H1 (cell line): ENCODE measurements around the gene ARHGAP22. TPM values are rescaled to one million over a fixed set of nuclear protein-coding genes. Genes with fewer than 3 reads are reported as not detected.

Source experiments
- CTCF ChIA-PET: fragments of 300-600 bp; sonication (Branson Sonifier 250); formaldehyde crosslinking; loops from one replicate; lab custom pipeline; 2021; ENCODE audit not compliant: partially characterized antibody; lab: Charles Lee
- POLR2A ChIA-PET: fragments of 300-600 bp; sonication (Branson Sonifier 250); formaldehyde crosslinking; loops from one replicate; lab custom pipeline; 2021; ENCODE audit warnings: inconsistent platforms; ENCODE audit not compliant: partially characterized antibody; lab: Charles Lee
- DNase-seq, 2 experiments: peaks; one replicate each; pipeline versions ENCODE4 v3.0.0 to v3.0.0-alpha.2; 2010 to 2022; ENCODE audit warnings: low spot score in 2 of 2, low read depth in 1 of 2, mixed read lengths in 1 of 2
- FAIRE-seq: peaks from 2 replicates; lab custom pipeline; 2011; peaks lifted over from hg19 to GRCh38; lab: Jason Lieb, UNC
- H2AFZ ChIP-seq: 2 replicates; pipeline ENCODE4 v1.8.1; 2012; ENCODE audit warnings: low read length, inconsistent platforms
- H2AK5ac ChIP-seq: 2 replicates; pipeline ENCODE4 v1.6.1; 2013; ENCODE audit warnings: low read depth, low read length
- H2BK120ac ChIP-seq: replicated peaks from 2 replicates; pipeline ENCODE3; 2013; ENCODE audit warnings: low read depth, low read length, inconsistent platforms
- H2BK12ac ChIP-seq: 2 replicates; pipeline ENCODE4 v1.6.1; 2013; ENCODE audit warnings: low read depth, low read length
- H2BK15ac ChIP-seq: 2 replicates; pipeline ENCODE4 v1.6.1; 2013; ENCODE audit warnings: low read length
- H2BK20ac ChIP-seq: 2 replicates; pipeline ENCODE4 v1.6.1; 2013; ENCODE audit warnings: low read length
- H2BK5ac ChIP-seq: 2 replicates; pipeline ENCODE4 v1.6.1; 2013; ENCODE audit warnings: low read depth, low read length
- H3K14ac ChIP-seq: 2 replicates; pipeline ENCODE4 v1.6.1; 2013; ENCODE audit warnings: inconsistent platforms; ENCODE audit not compliant: insufficient read length
- H3K18ac ChIP-seq: 2 replicates; pipeline ENCODE4 v1.6.1; 2013; ENCODE audit warnings: low read length; ENCODE audit errors: extremely low read depth
- H3K23ac ChIP-seq: 2 replicates; pipeline ENCODE4 v1.6.1; 2013; ENCODE audit warnings: inconsistent platforms; ENCODE audit not compliant: insufficient read length
- H3K23me2 ChIP-seq: 2 replicates; pipeline ENCODE4 v1.6.1; 2013; ENCODE audit warnings: low read depth, low read length
- H3K27ac ChIP-seq: 2 replicates; pipeline ENCODE4 v1.6.1; 2011; ENCODE audit warnings: low read depth, low read length, inconsistent platforms
- H3K27me3 ChIP-seq, 4 experiments: replicated peaks in 1 of 4; 1 replicate in 1 of 4; 2 replicates in 3 of 4; pipeline versions ENCODE4 v1.6.1 to v1.8.1; 2011 to 2013; ENCODE audit warnings: low read length in 3 of 4, mild to moderate bottlenecking in 3 of 4, inconsistent platforms in 2 of 4, mixed read lengths in 2 of 4, moderate library complexity in 1 of 4; ENCODE audit not compliant: control insufficient read depth in 3 of 4, insufficient read depth in 3 of 4; ENCODE audit errors: extremely low read depth in 1 of 4
- H3K36me3 ChIP-seq, 4 experiments: 2 replicates each; pipeline versions ENCODE4 v1.6.1 to v1.8.1; 2011 to 2013; ENCODE audit warnings: mild to moderate bottlenecking in 4 of 4, low read length in 3 of 4, moderate library complexity in 2 of 4, control low read depth in 1 of 4, inconsistent platforms in 1 of 4; ENCODE audit not compliant: insufficient read depth in 4 of 4, control insufficient read depth in 2 of 4
- H3K4ac ChIP-seq: replicated peaks from 2 replicates; pipeline ENCODE3; 2013; ENCODE audit warnings: low read length, low read depth, mixed read lengths, inconsistent platforms; ENCODE audit not compliant: insufficient read length
- H3K4me1 ChIP-seq, 4 experiments: replicated peaks in 1 of 4; 1 replicate in 1 of 4; 2 replicates in 3 of 4; pipeline versions ENCODE4 v1.6.1 to v1.8.1; 2011 to 2013; ENCODE audit warnings: low read length in 3 of 4, inconsistent platforms in 2 of 4, mixed read lengths in 1 of 4; ENCODE audit not compliant: insufficient read depth in 4 of 4, control insufficient read depth in 3 of 4
- H3K4me2 ChIP-seq, 2 experiments: 2 replicates each; pipeline versions ENCODE4 v1.6.1 to v1.8.1; 2011 to 2013; ENCODE audit warnings: low read depth in 2 of 2, low read length in 2 of 2, control low read depth in 1 of 2, inconsistent platforms in 1 of 2, mild to moderate bottlenecking in 1 of 2; ENCODE audit not compliant: insufficient read depth in 1 of 2
- H3K4me3 ChIP-seq, 4 experiments: fragments of 200-600, 300-600 bp in 1 of 4; sonication (generic), shearing (Covaris generic), sonication (Bioruptor Twin) in 1 of 4; 2 replicates each; pipeline versions ENCODE4 v1.5.1 to v1.8.1; 2011 to 2016; ENCODE audit warnings: low read length in 4 of 4, low read depth in 3 of 4, control low read depth in 2 of 4, inconsistent platforms in 2 of 4, mild to moderate bottlenecking in 2 of 4, mixed read lengths in 1 of 4, moderate library complexity in 1 of 4; ENCODE audit not compliant: insufficient read depth in 2 of 4; ENCODE audit errors: extremely low read depth in 1 of 4
- H3K56ac ChIP-seq: replicated peaks from 2 replicates; pipeline ENCODE3; 2013; ENCODE audit warnings: low read depth, mild to moderate bottlenecking, mixed read lengths, low read length, inconsistent platforms; ENCODE audit not compliant: insufficient read length
- H3K79me1 ChIP-seq: 2 replicates; pipeline ENCODE4 v1.6.1; 2013; ENCODE audit warnings: low read depth, low read length, control low read depth
- H3K79me2 ChIP-seq, 2 experiments: 2 replicates each; pipeline versions ENCODE4 v1.6.1 to v1.8.1; 2012 to 2013; ENCODE audit warnings: low read length in 2 of 2, mild to moderate bottlenecking in 2 of 2, inconsistent platforms in 1 of 2; ENCODE audit not compliant: insufficient read depth in 2 of 2, control insufficient read depth in 1 of 2
- H3K9ac ChIP-seq, 4 experiments: replicated peaks in 1 of 4; 1 replicate in 1 of 4; 2 replicates in 3 of 4; pipeline versions ENCODE4 v1.6.1 to v1.8.1; 2011 to 2013; ENCODE audit warnings: low read depth in 3 of 4, low read length in 3 of 4, control low read depth in 2 of 4, mild to moderate bottlenecking in 2 of 4, moderate library complexity in 2 of 4, inconsistent platforms in 1 of 4; ENCODE audit errors: extremely low read depth in 1 of 4
- H3K9me3 ChIP-seq, 2 experiments: 2 replicates each; pipeline versions ENCODE4 v1.6.1 to v1.8.1; 2012 to 2013; ENCODE audit warnings: mild to moderate bottlenecking in 2 of 2, moderate library complexity in 2 of 2, control low read depth in 1 of 2, inconsistent platforms in 1 of 2, low read depth in 1 of 2, low read length in 1 of 2, mixed read lengths in 1 of 2; ENCODE audit not compliant: insufficient read depth in 2 of 2
- H4K20me1 ChIP-seq, 2 experiments: replicated peaks in 1 of 2; 2 replicates each; pipeline versions ENCODE3 to v1.8.1; 2011 to 2013; ENCODE audit warnings: inconsistent platforms in 2 of 2, low read length in 2 of 2, mild to moderate bottlenecking in 1 of 2; ENCODE audit not compliant: insufficient read depth in 2 of 2, control insufficient read depth in 1 of 2
- H4K5ac ChIP-seq: 2 replicates; pipeline ENCODE4 v1.6.1; 2013; ENCODE audit warnings: low read length, low read depth, mixed read lengths, inconsistent platforms; ENCODE audit not compliant: insufficient read length
- H4K8ac ChIP-seq: 2 replicates; pipeline ENCODE4 v1.8.0; 2013; ENCODE audit warnings: mild to moderate bottlenecking, moderate library complexity, low read length, inconsistent platforms; ENCODE audit not compliant: insufficient read depth; ENCODE audit errors: extremely low read depth
- H4K91ac ChIP-seq: replicated peaks from 2 replicates; pipeline ENCODE3; 2013; ENCODE audit warnings: low read length, mixed read lengths, inconsistent platforms; ENCODE audit not compliant: insufficient read length
- ATF3 ChIP-seq: IDR thresholded peaks from 2 replicates; pipeline ENCODE4 v1.6.1; 2011; ENCODE audit warnings: low read depth, mild to moderate bottlenecking, low read length; ENCODE audit not compliant: insufficient read depth
- CHD1 ChIP-seq: IDR thresholded peaks from 2 replicates; pipeline ENCODE4 v1.6.1; 2012; ENCODE audit warnings: low read depth, low read length, improper control_type of control experiment
- CHD2 ChIP-seq: IDR thresholded peaks from 2 replicates; pipeline ENCODE4 v1.6.1; 2012; ENCODE audit warnings: low read length, improper control_type of control experiment
- JUN ChIP-seq: IDR thresholded peaks from 2 replicates; pipeline ENCODE4 v1.6.1; 2011; ENCODE audit warnings: low read depth, mild to moderate bottlenecking, improper control_type of control experiment, low read length
- KDM5A ChIP-seq: fragments of 200-600 bp; IDR thresholded peaks from 2 replicates; pipeline ENCODE4 v1.7.1; 2012; ENCODE audit warnings: mild to moderate bottlenecking, low read length, inconsistent platforms, mixed read lengths
- POLR2A ChIP-seq, 2 experiments: IDR thresholded peaks; 1 replicate in 1 of 2; 2 replicates in 1 of 2; pipeline ENCODE4 v1.6.1; 2011; ENCODE audit warnings: low read depth in 2 of 2, low read length in 2 of 2, mild to moderate bottlenecking in 2 of 2; ENCODE audit errors: control extremely low read depth in 1 of 2
- POU5F1 ChIP-seq: IDR thresholded peaks from 2 replicates; pipeline ENCODE4 v1.6.1; 2011; ENCODE audit warnings: low read depth, mild to moderate bottlenecking, low read length, moderate library complexity
- RAD21 ChIP-seq, 2 experiments: IDR thresholded peaks in 1 of 2; conservative IDR thresholded peaks in 1 of 2; 2 replicates each; pipeline ENCODE4 v1.6.1; 2011; ENCODE audit warnings: low read depth in 2 of 2, low read length in 2 of 2, improper control_type of control experiment in 1 of 2, inconsistent platforms in 1 of 2, mild to moderate bottlenecking in 1 of 2, moderate library complexity in 1 of 2
- RBBP5 ChIP-seq: IDR thresholded peaks from 2 replicates; pipeline ENCODE4 v1.7.1; 2012; ENCODE audit warnings: low read depth, mild to moderate bottlenecking, inconsistent platforms, low read length, moderate library complexity, borderline replicate concordance
- RNF2 ChIP-seq: fragments of 200-900, 300-1000 bp; sonication (generic); IDR thresholded peaks from 2 replicates; pipeline ENCODE4 v1.7.1; 2016; ENCODE audit warnings: borderline replicate concordance, low read depth, mild to moderate bottlenecking, antibody characterized with exemption, low read length; ENCODE audit not compliant: poor library complexity, severe bottlenecking; ENCODE audit errors: missing control alignments
- SRF ChIP-seq: IDR thresholded peaks from 2 replicates; pipeline ENCODE4 v1.6.1; 2011; ENCODE audit warnings: mild to moderate bottlenecking, low read depth, low read length, moderate library complexity
- TAF1 ChIP-seq: IDR thresholded peaks from 2 replicates; pipeline ENCODE4 v1.6.1; 2011; ENCODE audit warnings: mild to moderate bottlenecking, low read depth, low read length
- TAF7 ChIP-seq: optimal IDR thresholded peaks from 2 replicates; pipeline ENCODE3; 2011; ENCODE audit warnings: low read depth, mild to moderate bottlenecking, inconsistent platforms, low read length, moderate library complexity, borderline replicate concordance
- WGBS, 2 experiments: shearing (Covaris generic) in 1 of 2; methylation state at CpG; one replicate each; pipeline versions ENCODE4 v1.1.6 to v1.1.7; 2013 to 2015; ENCODE audit warnings: low lambda C conversion rate in 2 of 2, mixed read lengths in 2 of 2, inconsistent platforms in 1 of 2, low coverage in 1 of 2, missing lambda C conversion rate in 1 of 2; ENCODE audit not compliant: insufficient replicate concordance in 2 of 2, insufficient coverage in 1 of 2, insufficient read length in 1 of 2; ENCODE audit errors: extremely low coverage in 1 of 2, missing lambda C conversion rate in 1 of 2; 5-methylcytosine and 5-hydroxymethylcytosine counted together
- polyA plus RNA-seq, 7 experiments: library from polyadenylated mRNA; depleted of rRNA in 3 of 7; stranded (reverse) in 5 of 7; unstranded in 2 of 7; fragments of >200 nt in 5 of 7; fragments of 200-250 nt in 2 of 7; gene quantifications; 1 replicate in 5 of 7; 2 replicates in 1 of 7; 4 replicates in 1 of 7; pipeline versions ENCODE4 v1.2.1 to v1.2.3, GENCODE V29; 2011 to 2013; ENCODE audit warnings: missing spikeins in 2 of 7, mixed read lengths in 2 of 7
- total RNA-seq: library from RNA; stranded (reverse); fragmentation: NEBNext Ultra II Directional; extraction: Animal tissue kit (Norgen Biotek cat#: 25700); gene quantifications from 2 replicates; pipeline ENCODE4 v1.2.1, GENCODE V29; 2021

Gene ARHGAP22
- total and polyA plus RNA-seq, 2 of the 8 experiments (the other 6 are each of a cell fraction or from before 2014, with no cell fraction given), result 3.6 to 11.2 TPM

- H3K18ac ChIP-seq, result no peak overlapping the region; the same call in 1 of the 2 replicates
- no peak overlapping the region for H3K23ac ChIP-seq
- H3K27ac ChIP-seq, result no peak overlapping the region
- no peak overlapping the region for H3K4ac ChIP-seq
- peaks cover 0 to 23% of the 10 kb centered on the region in 2 experiments; a peak in 2 of 4 replicates for H3K79me2 ChIP-seq
- H3K4me3 ChIP-seq, result no peak overlapping the region
- peaks cover 0 to 2% (median 0%) of the 10 kb centered on the region in 4 experiments; a peak in 1 of 7 replicates for H3K27me3 ChIP-seq
- H4K8ac ChIP-seq, result no peak overlapping the region
- no peak overlapping the region for H3K4me2 ChIP-seq
- H2AK5ac ChIP-seq, result no peak overlapping the region
- H3K36me3 ChIP-seq, result no peaks in the 10 kb centered on the region; a peak in 1 of 8 replicates
- H3K23me2 ChIP-seq, result peaks cover 1% of the 10 kb centered on the region; the same call in 1 of the 2 replicates
- ChIA-PET CTCF (interaction anchor here (0.6 to 2.5 kb wide), 6 partner anchors 25 to 166 kb away, joined by 3 to 9 read pairs (median 4); no protein-coding TSS in a partner anchor), POLR2A (interaction anchor here (1.1 to 1.2 kb wide), 2 partner anchors 12 to 16 kb away, joined by 3 read pairs; no protein-coding TSS in a partner anchor)
- H2BK12ac ChIP-seq, result no peak overlapping the region
- H3K79me1 ChIP-seq, result peaks cover 12% of the 10 kb centered on the region
- H3K56ac ChIP-seq, result no peak overlapping the region
- peaks cover 0 to 17% (median 3%) of the 10 kb centered on the region in 4 experiments; a peak in 5 of 7 replicates for H3K4me1 ChIP-seq
- H4K91ac ChIP-seq, result peak overlapping the region; percentile 22
- H2AFZ ChIP-seq, result no peak overlapping the region
- no peak overlapping the region for H3K9ac ChIP-seq
- H2BK120ac ChIP-seq, result no peak overlapping the region
- 77% methylated on average over 3 of the region's 3 CpGs; no CpG with 5 or more reads in 1 of the 2 experiments for WGBS, 2 experiments
- H3K9me3 ChIP-seq, result no peaks in the 10 kb centered on the region
- H2BK5ac ChIP-seq, result peak overlapping the region; percentile 56
- peak overlapping the region; percentile 61; the same call in 1 of the 2 replicates for H2BK15ac ChIP-seq
- H4K20me1 ChIP-seq, result peaks cover 0 to 4% of the 10 kb centered on the region in 2 experiments
- no peak overlapping the region for H4K5ac ChIP-seq
- H2BK20ac ChIP-seq, result no peak overlapping the region
- no peak overlapping the region for H3K14ac ChIP-seq
- FAIRE-seq (no peak), DNase-seq (no peak)
- TF ChIP-seq SRF (no peak), KDM5A (no peak), POLR2A (IDR thresholded peaks at IDR 0.05; ENCODE audit: control extremely low read depth in 1 of 2, low read depth in 2 of 2, low read length in 2 of 2) (no peak), RBBP5 (no peak), POU5F1 (no peak), CHD2 (no peak), CHD1 (no peak), RNF2 (no peak), JUN (no peak), TAF7 (no peak), TAF1 (no peak), RAD21 (IDR thresholded peaks at IDR 0.05 in 1 of 2, conservative IDR thresholded peaks at IDR 0.05 in 1 of 2; ENCODE audit: low read depth in 2 of 2, low read length in 2 of 2) (no peak), ATF3 (no peak)
Measured at GRCh38 chr10:48520184-48520506, 84.7 kb downstream of the ARHGAP22 start.
